Skin epidermis (tissue), 12 donors: ENCODE measurements around the gene OR4D1.

Source experiments
- H3K27ac ChIP-seq, 21 experiments: fragments of 200-600 bp; sonication (generic) in 11 of 21; one replicate each; pipeline ENCODE4 v1.5.0; 2020; ENCODE audit warnings: mild to moderate bottlenecking in 3 of 21, inconsistent platforms in 2 of 21, moderate library complexity in 2 of 21
- H3K4me3 ChIP-seq, 7 experiments: fragments of 200-600 bp; sonication (generic) in 2 of 7; one replicate each; pipeline ENCODE4 v1.5.0; 2020; ENCODE audit warnings: inconsistent platforms in 2 of 7, mild to moderate bottlenecking in 2 of 7, moderate library complexity in 1 of 7

OR4D1 gene

DNA sequence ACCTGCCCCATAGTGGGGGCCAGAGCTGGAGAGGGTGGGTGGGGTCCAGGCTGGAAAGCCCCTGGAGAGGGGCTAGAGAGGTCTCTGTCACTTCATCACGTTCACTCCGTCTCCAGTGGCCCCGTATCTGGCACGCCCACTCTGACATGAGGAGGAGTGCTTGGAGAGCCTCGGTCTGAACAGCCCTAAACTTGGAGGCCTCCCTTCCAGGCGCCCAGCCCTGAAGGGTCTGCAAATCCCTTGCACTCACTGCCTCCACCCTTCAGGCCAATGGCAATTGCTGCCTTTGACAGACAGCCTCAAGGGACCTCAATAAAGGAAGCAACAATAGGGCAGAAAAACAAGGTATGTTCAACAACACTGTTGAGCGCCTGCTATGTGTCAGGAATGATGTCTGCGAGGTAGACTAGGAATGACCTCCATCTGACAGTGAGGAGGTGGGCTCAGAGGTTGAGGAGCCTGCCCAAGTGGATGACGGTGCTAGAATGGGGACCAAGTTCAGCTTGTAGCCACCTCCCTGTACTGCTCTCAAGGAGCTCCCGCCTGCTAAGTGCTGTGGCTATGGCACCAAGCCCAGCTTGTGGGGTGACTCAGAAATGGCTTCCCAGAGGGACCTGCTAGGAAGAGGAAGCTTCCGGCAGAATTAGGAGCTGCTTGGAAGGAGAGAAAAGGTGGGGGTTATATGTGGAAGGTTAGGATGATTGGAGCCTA, 41.4 kb downstream of the OR4D1 start:
- Histone ChIP-seq H3K27ac (no peak overlapping the region), H3K4me3 (no peak overlapping the region)

DNA sequence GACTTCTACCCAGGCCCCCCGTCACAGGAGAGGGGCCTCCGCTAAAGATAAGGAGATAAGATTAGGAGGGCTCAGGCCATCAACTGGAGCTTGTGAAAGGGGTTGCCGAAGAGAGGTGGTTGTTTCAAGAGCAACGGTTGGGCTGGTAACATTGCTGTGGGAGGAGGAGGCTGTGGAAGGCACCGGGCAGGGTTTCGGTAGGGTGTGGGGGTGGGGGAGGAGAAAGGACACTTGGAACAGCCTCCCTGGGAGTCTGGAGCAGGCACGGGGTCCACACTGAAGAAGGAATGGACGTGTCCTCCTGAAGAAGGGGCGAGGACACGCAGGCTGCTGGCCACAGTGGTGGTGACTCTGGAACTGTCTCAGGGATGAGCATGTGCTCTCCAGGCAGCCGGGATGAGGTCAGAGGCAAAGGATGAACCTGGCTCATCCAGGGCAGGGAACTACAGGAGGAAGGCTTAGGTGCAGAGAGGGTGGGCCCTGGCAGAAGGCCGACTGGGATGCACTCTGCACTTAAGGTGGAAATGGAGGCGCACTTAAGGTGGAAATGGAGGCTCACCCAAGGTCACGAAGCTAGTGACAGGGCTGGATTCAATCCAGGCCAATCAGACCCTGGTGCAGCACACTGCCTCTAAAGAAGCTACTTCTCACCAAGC, 43.2 kb downstream of the OR4D1 start:
- Histone ChIP-seq H3K27ac (no peak overlapping the region), H3K4me3 (no peak overlapping the region)

DNA sequence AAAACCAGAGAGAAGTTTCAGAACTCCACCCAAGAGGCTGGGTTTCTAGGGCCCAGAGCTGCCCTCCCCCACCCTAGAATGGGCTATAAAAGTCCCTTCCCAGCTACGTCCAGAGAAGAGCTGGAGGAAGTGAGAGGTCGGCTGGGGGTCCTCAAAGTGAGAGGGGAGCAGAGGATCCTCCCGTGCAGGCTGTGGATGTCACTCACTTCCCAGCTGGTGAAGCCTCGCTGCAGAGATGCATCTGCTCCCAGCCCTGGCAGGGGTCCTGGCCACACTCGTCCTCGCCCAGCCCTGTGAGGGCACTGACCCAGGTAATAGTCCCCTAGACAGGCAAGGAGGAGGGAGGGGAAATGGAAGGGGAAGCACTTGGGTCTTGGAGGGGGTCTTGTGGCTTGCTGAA, 44.4 kb downstream of the OR4D1 start, which contains the start of gene EPX:
EPX (plus strand) TSS at position 115 of the 400 bp plus-strand sequence; CDS start at position 236, 121 bp downstream.
- H3K4me3 ChIP-seq = no peak within 1 kb of the TSS
- H3K27ac ChIP-seq = no peak within 1 kb of the TSS

DNA sequence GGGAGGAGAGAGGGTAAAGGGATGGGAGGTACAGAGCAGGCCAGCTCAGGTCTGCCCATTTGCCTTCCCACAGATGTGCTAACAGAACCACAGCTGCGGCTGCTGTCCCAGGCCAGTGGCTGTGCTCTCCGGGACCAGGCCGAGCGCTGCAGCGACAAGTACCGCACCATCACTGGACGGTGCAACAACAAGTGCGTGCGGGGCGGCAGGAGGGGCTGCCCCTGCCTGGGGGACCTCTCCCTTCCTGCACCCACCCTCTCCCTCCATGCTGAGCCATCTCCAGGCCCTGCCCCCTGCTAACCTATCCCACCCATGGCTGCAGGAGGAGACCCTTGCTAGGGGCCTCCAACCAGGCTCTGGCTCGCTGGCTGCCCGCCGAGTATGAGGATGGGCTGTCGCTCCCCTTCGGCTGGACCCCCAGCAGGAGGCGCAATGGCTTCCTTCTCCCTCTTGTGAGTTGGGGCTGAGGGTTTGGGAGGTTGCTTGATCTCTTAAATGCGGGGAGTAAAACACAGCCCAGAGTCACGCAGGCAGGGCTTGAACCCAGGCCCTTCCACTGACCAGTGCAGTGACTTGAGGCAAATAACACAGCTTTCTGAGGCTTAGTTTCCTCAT, 45.6 kb downstream of the OR4D1 start:
- no peak overlapping the region for H3K4me3 ChIP-seq

DNA sequence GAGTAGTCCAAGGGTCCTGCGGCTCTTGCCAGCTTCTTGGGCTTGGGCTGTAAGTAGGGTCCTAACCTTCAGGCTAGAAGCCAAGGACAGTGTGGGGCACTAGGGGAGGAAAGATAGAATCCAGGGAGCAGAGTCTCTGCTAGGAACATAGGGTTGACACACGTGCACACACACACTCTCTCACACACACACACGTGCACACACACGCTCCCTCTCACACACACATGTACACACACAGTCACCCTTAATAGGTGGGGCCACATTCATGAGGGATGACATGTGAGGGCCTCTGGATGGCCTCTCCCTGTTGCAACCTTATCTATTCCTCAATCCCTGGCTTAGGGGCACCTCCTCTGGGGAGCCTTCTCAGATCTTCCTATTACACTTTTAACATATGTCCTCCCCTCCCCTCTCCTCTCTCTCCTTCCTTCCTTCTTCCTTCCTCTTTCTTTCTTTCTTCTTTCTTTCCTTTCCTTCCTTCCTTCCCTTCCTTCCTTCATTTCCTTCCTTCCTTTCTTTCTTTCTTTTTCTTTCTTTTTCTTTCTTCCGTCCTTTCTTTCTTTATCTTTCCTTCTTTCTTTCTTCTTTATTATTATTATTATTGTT, 47.4 kb downstream of the OR4D1 start:
- Histone ChIP-seq H3K27ac (no peak overlapping the region), H3K4me3 (no peak overlapping the region)

More for the DNA sequence above, 45.6 kb downstream of the OR4D1 start:
- H3K27ac ChIP-seq = no peak overlapping the region

DNA sequence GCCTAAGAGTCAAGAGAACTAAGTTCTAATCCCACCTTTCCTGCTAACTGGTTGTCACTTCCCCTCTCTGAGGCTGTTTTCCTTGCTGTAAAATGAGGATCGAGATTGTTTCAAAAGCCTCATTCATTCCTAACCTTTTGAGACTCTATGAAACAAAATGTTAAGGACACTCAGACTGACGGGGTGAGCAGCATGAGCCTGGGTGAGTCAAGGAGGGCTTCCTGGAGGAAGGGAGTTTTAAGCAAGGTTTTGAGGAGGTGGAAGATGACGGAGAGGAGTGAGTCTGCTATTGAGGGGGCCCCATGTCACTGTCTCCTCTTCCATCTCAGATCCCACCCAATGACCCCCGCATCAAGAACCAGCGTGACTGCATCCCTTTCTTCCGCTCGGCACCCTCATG, 48.4 kb downstream of the OR4D1 start:
- Histone ChIP-seq H3K27ac (no peak overlapping the region), H3K4me3 (no peak overlapping the region)

DNA sequence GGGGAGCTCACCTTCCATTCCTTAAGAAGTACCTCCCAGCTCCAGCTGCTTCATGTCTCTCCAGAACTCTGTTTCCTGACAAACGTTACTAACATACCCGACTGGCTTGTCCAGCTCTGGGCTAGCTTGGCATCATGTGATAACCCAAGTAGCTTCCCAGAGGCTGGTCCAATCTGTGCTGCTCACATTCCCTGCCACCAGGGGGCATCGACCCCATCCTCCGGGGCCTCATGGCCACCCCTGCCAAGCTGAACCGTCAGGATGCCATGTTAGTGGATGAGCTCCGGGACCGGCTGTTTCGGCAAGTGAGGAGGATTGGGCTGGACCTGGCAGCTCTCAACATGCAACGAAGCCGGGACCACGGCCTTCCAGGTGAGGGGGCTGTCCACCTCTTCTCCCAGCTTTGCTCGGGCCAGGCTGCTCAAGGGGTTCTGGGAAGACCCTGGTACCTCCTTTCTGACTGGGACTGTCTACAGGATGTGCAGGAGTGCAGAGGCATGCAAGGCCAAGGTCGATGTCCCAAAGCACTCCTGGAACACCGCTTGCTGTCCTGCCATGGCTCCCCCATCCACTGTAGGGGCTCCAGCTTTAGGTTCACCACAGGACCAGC, 51.9 kb downstream of the OR4D1 start:
- Histone ChIP-seq H3K27ac (no peak overlapping the region), H3K4me3 (no peak overlapping the region)

DNA sequence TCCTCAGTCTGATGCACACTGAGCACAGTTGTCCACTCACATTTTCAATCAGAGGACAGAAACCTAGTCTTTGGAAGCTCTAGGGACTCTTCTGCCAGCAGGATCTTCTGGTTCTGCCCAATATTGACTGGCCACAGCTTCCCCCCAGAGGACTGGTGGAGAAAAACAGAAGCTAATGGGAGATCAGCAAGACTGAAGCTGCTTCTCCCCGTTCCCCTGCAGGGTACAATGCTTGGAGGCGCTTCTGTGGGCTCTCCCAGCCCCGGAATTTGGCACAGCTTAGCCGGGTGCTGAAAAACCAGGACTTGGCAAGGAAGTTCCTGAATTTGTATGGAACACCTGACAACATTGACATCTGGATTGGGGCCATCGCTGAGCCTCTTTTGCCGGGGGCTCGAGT, 54.7 kb downstream of the OR4D1 start:
- no peak overlapping the region for H3K27ac ChIP-seq
- H3K4me3 ChIP-seq = no peak overlapping the region

DNA sequence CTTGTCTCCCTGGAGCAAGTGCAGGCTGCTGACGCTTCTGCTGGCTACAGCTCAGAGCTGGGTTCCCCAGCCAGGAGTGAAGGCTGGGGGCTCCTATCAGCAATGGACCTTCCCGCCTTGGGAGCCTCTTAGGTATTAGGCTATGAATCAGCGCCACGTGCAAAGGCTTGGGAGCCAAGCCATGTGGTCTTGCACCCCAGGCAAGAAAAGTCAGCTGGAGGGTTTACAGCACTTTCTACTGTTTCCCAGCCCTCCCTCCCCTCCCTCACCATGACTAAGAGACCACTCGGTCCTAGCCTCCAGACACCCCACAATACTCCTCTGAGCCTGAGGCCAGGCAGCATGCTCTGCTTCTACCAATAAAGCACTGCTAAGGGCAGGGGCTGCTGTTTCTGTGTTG, 56.6 kb downstream of the OR4D1 start:
- H3K4me3 ChIP-seq = no peak overlapping the region
- H3K27ac ChIP-seq = no peak overlapping the region

DNA sequence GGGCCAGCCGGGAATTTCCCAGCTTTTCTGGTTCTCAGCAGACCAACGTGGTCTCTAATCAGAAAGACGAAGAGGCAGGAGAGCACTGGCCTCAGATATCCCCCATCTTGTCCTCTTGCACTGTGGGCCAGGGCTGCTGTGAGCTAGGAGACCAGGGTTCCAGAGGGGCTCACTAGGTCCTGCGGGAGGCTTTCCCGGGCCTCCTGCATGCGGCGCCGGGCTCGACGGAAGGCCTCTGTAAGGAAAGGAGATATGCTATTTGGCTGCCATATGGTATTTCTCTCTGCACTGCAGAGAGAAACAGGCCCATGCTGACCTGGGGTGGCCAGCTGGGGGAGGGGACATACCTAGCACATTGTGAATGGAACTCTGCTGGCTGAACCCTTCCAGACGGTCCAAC, 57.8 kb downstream of the OR4D1 start:
- Histone ChIP-seq H3K27ac (no peak overlapping the region), H3K4me3 (no peak overlapping the region)

DNA sequence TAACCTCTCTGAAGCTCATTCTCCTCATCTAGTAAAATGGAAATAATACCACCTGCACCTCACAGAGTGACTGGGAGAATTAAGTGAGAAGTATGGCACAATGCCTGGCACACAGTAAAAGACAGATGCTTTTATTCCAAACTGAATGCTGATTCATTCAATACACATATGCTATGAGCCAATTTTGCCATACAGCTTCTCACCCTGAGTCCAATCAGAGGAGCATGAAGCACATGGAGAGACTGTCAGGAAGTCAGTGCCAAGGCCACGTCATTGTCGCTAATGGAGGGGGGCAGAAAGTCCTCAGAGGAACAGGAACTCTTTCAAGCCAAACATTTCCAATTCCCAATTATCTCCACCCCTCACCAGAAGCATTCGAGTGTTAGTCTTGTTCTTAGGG, 59.3 kb downstream of the OR4D1 start:
- Histone ChIP-seq H3K27ac (no peak overlapping the region), H3K4me3 (no peak overlapping the region)

DNA sequence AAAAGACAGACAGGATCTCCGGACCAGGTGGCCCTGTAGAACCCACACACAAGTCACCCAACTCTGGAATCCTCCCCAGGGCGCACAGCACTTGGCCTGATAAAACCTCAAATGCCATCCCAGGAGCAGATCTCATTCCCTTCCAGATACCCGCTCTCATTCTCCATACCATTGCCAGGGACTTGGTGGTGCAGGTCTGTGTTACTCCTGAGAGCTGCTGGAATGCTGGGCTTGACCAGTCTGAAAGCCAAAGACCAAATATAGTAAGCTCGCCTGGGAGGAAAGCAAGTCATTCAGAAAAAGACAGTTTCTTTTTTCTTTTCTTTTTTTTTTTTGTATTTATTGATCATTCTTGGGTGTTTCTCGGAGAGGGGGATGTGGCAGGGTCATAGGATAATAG, 60.2 kb downstream of the OR4D1 start:
- H3K27ac ChIP-seq = no peak overlapping the region
- no peak overlapping the region for H3K4me3 ChIP-seq
